CD4-positive, CD25-positive, alpha-beta regulatory T cell (primary cell): ENCODE data around the gene INCA1. TPM values are rescaled to one million over a fixed set of nuclear protein-coding genes. Genes with fewer than 3 reads are reported as not detected.
"Not testable (repeated sequence)": the region's sequence is repeated elsewhere in the genome, so short reads cannot be mapped to it uniquely, and the experiment has no call there.

Experiments used
- ATAC-seq, 2 donors: fragments of 150-1000 bp; cut with Tn5 transposase; one replicate each; pipeline ENCODE4 v1.10.0; 2021; ENCODE audit warnings: low read depth in 2 of 2, moderate number of reproducible peaks in 2 of 2, moderate library complexity in 1 of 2
- DNase-seq, 3 donors: peaks; one replicate each; pipeline versions ENCODE4 v3.0.0 to v3.0.0-alpha.2; 2012 to 2022; ENCODE audit warnings: mixed read lengths in 1 of 3
- H3K27ac ChIP-seq: one replicate; pipeline ENCODE4 v1.7.0; 2013; ENCODE audit warnings: mild to moderate bottlenecking, low read length; ENCODE audit not compliant: insufficient read depth, poor library complexity, severe bottlenecking
- H3K27me3 ChIP-seq: one replicate; pipeline ENCODE4 v1.7.0; 2013; ENCODE audit warnings: low read length; ENCODE audit not compliant: control insufficient read depth, insufficient read depth
- H3K36me3 ChIP-seq: one replicate; pipeline ENCODE4 v1.7.0; 2013; ENCODE audit warnings: mild to moderate bottlenecking, low read length, moderate library complexity; ENCODE audit not compliant: control insufficient read depth, insufficient read depth
- H3K4me1 ChIP-seq: 2 replicates; pipeline ENCODE4 v1.7.0; 2013; ENCODE audit warnings: mild to moderate bottlenecking, low read length; ENCODE audit not compliant: insufficient read depth, control insufficient read depth, poor library complexity, severe bottlenecking
- H3K4me3 ChIP-seq: one replicate; pipeline ENCODE4 v1.7.0; 2013; ENCODE audit warnings: low read depth, mild to moderate bottlenecking, low read length, moderate library complexity
- H3K9me3 ChIP-seq, 2 experiments: 1 replicate in 1 of 2; 2 replicates in 1 of 2; pipeline ENCODE4 v1.7.0; 2013; ENCODE audit warnings: low read length in 2 of 2, mild to moderate bottlenecking in 1 of 2, moderate library complexity in 1 of 2; ENCODE audit not compliant: control insufficient read depth in 2 of 2
- H3K27ac Mint-ChIP-seq, 3 donors: one replicate each; pipeline ENCODE4 v1.8.0; 2020 to 2022; ENCODE audit warnings: mild to moderate bottlenecking in 3 of 3, mixed read lengths in 3 of 3, moderate library complexity in 2 of 3
- H3K27me3 Mint-ChIP-seq: one replicate; pipeline ENCODE4 v1.8.0; 2022; ENCODE audit warnings: mild to moderate bottlenecking, mixed read lengths
- H3K36me3 Mint-ChIP-seq: one replicate; pipeline ENCODE4 v1.8.0; 2020; ENCODE audit warnings: mixed read lengths
- H3K4me1 Mint-ChIP-seq, 4 donors: one replicate each; pipeline ENCODE4 v1.8.0; 2020 to 2022; ENCODE audit warnings: mixed read lengths in 4 of 4, mild to moderate bottlenecking in 1 of 4
- H3K4me3 Mint-ChIP-seq, 4 donors: one replicate each; pipeline ENCODE4 v1.8.0; 2020 to 2022; ENCODE audit warnings: mild to moderate bottlenecking in 4 of 4, mixed read lengths in 4 of 4, moderate library complexity in 3 of 4
- H3K9me3 Mint-ChIP-seq, 7 donors: one replicate each; pipeline ENCODE4 v1.8.0; 2020 to 2022; ENCODE audit warnings: mixed read lengths in 7 of 7, mild to moderate bottlenecking in 3 of 7, moderate library complexity in 2 of 7
- polyA plus RNA-seq, 4 donors: library from polyadenylated mRNA; unstranded; fragments of 300-500 nt; fragmentation: Illumina TruSeq; gene quantifications; one replicate each; pipeline ENCODE4 v1.2.3, GENCODE V29; 2021
- total RNA-seq: library from RNA; stranded (reverse); gene quantifications from one replicate; pipeline ENCODE4 v1.2.3, GENCODE V29; 2022

INCA1 gene
- total and polyA plus RNA-seq, 5 donors from 2014 or later: 0.99 TPM; not detected in 4

DNA sequence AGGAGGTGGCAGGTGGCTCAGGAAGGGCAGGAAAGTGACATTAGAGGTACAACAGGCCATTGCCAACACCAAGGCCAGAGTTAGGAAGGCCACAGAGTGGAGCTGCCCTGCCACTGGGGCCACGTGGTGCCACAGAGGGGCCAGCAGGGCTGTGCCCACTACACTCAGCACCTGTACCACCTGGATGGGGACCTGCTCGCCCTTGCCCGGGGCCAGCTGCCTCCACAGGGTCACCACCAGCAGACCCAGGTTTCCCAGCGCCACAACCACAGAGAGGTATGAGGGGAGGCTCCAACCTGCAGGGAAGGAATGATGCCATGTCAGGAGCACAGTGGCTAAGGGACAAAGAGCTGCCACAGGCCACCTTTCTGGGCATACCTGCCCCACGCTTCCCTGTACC lies 36.7 kb upstream of the INCA1 start:
- Histone ChIP-seq H3K27ac (no peak overlapping the region), H3K4me1 (peaks cover 31% of the 10 kb centered on the region), H3K9me3 (no peaks in the 10 kb centered on the region), H3K4me3 (no peak overlapping the region), H3K27me3 (no peaks in the 10 kb centered on the region), H3K36me3 (no peaks in the 10 kb centered on the region)
- Mint-ChIP-seq H3K27ac (no peak overlapping the region), H3K9me3 (no peaks in the 10 kb centered on the region), H3K4me3 (no peak overlapping the region), H3K4me1 (peaks cover 3 to 35% (median 16%) of the 10 kb centered on the region in 4 donors), H3K27me3 (no peaks in the 10 kb centered on the region), H3K36me3 (no peaks in the 10 kb centered on the region)
- DNase-seq (no peak), ATAC-seq (no peak)

DNA sequence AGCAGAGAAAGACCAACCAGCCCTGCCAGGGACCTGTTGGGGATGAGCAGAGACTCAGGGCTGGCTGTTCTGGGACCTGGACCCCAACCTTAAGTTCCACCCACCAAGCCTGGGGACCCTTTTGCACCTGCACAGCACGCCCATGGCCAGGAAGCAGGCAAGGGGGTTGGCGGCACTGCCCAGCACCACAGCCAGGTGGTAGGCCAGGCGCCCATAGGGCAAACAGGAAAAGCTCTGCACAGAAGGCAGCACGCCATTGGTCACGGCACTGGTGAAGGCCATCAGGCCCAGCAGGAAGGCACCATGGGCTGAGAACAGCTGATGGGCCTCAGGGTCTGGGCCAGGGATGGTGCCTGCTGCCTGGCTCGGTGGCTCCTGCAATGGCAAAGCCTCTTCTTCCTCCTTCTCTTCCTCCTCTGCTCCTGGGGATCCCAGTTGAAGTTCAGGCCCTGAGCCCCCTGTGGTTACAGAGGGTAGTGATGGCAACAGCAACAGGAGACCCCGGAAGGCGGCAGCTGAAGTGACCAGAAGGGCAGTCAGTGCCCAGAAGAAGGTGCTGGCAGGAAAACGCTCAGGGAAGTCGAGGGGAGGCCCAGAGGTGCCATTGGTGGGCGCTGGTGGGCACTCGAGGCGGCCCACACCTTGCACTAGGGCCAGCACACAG lies 36.2 kb upstream of the INCA1 start:
- no peaks in the 10 kb centered on the region for H3K9me3 ChIP-seq
- H3K4me3 ChIP-seq: no peak overlapping the region
- H3K9me3 Mint-ChIP-seq: no peaks in the 10 kb centered on the region
- DNase-seq (no peak), ATAC-seq (no peak)
- H3K27ac ChIP-seq: no peak overlapping the region
- peaks cover 3 to 35% (median 16%) of the 10 kb centered on the region in 4 donors for H3K4me1 Mint-ChIP-seq
- H3K27me3 ChIP-seq: no peaks in the 10 kb centered on the region
- H3K27ac Mint-ChIP-seq: peak overlapping the region in 2 of 3 donors; percentile 36 to 61
- H3K4me1 ChIP-seq: peaks cover 31% of the 10 kb centered on the region
- no peak overlapping the region for H3K4me3 Mint-ChIP-seq
- H3K27me3 Mint-ChIP-seq: no peaks in the 10 kb centered on the region
- no peaks in the 10 kb centered on the region for H3K36me3 Mint-ChIP-seq
- H3K36me3 ChIP-seq: no peaks in the 10 kb centered on the region

DNA sequence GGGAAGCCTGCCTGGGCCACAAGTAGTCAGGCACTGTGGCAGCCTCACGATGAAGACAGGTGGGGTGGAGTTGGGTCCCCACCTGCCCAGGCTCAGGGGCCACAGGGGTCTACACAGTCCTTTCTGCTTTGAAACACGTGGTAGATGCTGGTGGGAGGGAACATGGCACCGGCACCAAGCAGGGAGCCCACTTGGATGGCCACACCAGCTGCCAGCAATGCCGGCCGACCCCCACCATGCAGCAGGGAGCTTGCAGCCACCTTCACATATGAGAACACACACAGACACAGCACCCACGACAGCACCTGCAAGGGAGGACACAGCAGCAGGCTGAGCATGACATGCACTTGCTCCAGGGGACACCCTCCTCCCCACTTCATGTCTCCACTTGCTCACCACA lies 35.5 kb upstream of the INCA1 start:
- DNase-seq: no peak
- Histone ChIP-seq H3K4me3 (no peak overlapping the region), H3K4me1 (peaks cover 31% of the 10 kb centered on the region), H3K36me3 (no peaks in the 10 kb centered on the region), H3K27ac (no peak overlapping the region), H3K27me3 (no peaks in the 10 kb centered on the region), H3K9me3 (no peaks in the 10 kb centered on the region)
- Mint-ChIP-seq H3K9me3 (no peaks in the 10 kb centered on the region), H3K27ac (peak overlapping the region in 2 of 3 donors; percentile 36 to 61), H3K4me3 (peak overlapping the region in 1 of 4 donors; percentile 66), H3K36me3 (no peaks in the 10 kb centered on the region), H3K27me3 (no peaks in the 10 kb centered on the region), H3K4me1 (peaks cover 3 to 35% (median 18%) of the 10 kb centered on the region in 4 donors)
- ATAC-seq: no peak

DNA sequence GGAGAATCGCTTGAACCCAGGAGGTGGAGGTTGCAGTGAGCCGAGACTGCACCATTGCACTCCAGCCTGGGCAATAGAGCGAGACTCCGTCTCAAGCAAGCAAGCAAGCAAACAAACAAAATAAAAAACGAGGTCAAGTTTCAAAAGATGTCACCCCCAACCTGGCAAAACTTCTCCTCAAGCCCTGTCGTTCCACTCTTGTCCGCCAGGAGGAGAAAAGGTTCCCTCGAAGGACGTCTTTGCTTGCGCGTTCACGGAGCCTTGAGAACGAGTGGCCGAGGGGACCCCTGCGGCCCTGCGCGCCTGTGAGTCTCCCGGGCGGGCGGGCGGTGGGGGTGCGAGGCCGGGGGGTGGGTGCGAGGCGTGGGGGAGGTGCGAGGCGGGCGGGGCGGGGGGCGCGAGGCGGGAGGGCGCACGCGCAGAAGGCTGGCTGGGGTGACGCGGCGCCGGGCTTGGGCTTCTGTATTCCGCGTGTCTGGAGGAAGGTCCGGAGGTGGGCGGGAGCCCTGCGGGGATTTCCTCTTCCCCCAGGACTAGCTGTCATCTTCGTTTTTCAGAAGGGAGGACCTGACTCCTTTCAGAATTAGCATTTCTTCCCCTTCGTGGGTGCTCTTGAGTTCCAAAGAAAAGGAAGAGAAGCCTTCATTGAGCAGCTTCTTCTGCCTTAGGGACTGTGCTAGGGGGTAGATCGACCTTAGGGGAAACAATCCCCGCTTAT lies 34.2 kb upstream of the INCA1 start:
- no peaks in the 10 kb centered on the region for H3K9me3 ChIP-seq
- Mint-ChIP-seq H3K4me1 (peaks cover 3 to 35% (median 17%) of the 10 kb centered on the region in 4 donors), H3K9me3 (no peaks in the 10 kb centered on the region), H3K4me3 (peak overlapping the region; percentile 88 to 95 (median 90)), H3K27me3 (no peaks in the 10 kb centered on the region), H3K27ac (peak overlapping the region; percentile 82 to 96 (median 92)), H3K36me3 (no peaks in the 10 kb centered on the region)
- no peaks in the 10 kb centered on the region for H3K27me3 ChIP-seq
- peak overlapping the region; percentile 87 for H3K4me3 ChIP-seq
- H3K36me3 ChIP-seq: no peaks in the 10 kb centered on the region
- peak overlapping the region; percentile 55 for H3K27ac ChIP-seq
- peak; percentile 74 to 76 for ATAC-seq
- peaks cover 31% of the 10 kb centered on the region for H3K4me1 ChIP-seq
- peak; percentile 71 to 89 (median 82) for DNase-seq

DNA sequence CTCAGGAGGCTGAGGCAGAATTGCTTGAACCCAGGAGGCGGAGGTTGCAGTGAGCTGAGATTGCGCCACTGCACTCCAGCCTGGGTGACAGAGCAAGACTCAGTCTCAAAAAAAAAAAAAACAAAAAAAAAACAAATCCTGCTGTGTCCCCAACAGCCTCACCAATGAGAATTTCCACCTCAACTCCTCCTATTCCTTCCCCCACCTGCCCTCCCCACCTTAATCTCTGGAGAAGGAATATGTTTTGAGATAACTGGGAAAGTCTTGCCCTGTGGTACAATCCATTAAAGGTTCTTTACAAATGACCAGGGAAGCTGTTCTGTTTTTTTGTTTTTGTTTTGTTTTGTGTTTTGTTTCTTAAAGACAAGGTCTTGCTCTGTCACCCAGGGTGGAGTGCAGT lies 32.8 kb upstream of the INCA1 start:
- not testable (repeated sequence) for H3K9me3 Mint-ChIP-seq, H3K27me3 ChIP-seq, DNase-seq, ATAC-seq, H3K27me3 Mint-ChIP-seq, H3K9me3 ChIP-seq, H3K36me3 Mint-ChIP-seq, H3K36me3 ChIP-seq, H3K4me3 ChIP-seq
- Histone ChIP-seq H3K4me1 (peaks cover 26% of the 10 kb centered on the region), H3K27ac (peak overlapping the region; percentile 55)
- H3K4me1 Mint-ChIP-seq: peaks cover 3 to 35% (median 17%) of the 10 kb centered on the region in 4 donors
- H3K27ac Mint-ChIP-seq: peak overlapping the region in 1 of 3 donors; percentile 82
- H3K4me3 Mint-ChIP-seq: peak overlapping the region in 2 of 4 donors; percentile 88 to 89

DNA sequence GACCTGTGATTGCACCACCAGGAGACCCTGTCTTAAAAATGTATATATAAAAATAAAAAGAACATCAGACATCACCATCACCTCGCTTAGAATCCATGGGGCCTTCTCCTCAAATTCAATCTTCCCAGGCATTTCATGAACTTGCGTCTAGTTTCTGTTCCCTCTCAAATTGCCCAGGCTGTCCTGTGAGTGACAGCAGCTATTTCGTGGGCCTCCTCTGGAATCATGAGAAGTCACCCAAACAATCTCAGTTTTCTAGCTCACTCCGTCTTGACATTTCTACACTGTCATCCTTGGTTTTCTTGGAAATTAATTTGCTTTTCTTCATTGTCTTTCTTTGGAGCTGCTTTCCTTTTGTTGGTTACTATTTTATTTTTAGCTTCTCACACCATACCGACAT lies 30.6 kb upstream of the INCA1 start:
- H3K4me3 ChIP-seq: no peak overlapping the region
- H3K4me1 ChIP-seq: peaks cover 25% of the 10 kb centered on the region
- DNase-seq (no peak), ATAC-seq (no peak)
- H3K27ac ChIP-seq: no peak overlapping the region
- no peak overlapping the region for H3K27ac Mint-ChIP-seq
- H3K36me3 Mint-ChIP-seq: no peaks in the 10 kb centered on the region
- H3K9me3 Mint-ChIP-seq: no peaks in the 10 kb centered on the region
- H3K9me3 ChIP-seq: no peaks in the 10 kb centered on the region
- H3K4me1 Mint-ChIP-seq: peaks cover 6 to 30% (median 17%) of the 10 kb centered on the region in 4 donors
- H3K4me3 Mint-ChIP-seq: no peak overlapping the region
- H3K27me3 ChIP-seq: no peaks in the 10 kb centered on the region
- no peaks in the 10 kb centered on the region for H3K36me3 ChIP-seq
- no peaks in the 10 kb centered on the region for H3K27me3 Mint-ChIP-seq

DNA sequence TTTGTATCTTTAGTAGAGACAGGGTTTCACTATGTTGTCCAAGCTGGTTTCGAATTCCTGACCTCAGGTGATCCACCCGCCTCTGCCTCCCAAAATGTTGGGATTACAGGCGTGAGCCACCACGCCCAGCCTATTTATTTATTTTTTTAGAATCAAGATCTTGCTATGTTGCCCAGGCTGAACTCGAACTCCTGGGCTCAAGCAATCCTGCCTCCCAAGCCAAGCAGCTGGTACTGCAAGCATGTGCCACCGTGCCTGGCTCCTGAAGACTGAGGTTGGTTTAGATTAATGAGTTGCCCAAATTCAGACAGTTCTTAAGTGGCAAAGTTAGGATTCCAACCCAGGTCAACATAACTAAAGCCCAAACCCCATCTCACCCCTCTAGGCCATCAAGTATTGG lies 30.0 kb upstream of the INCA1 start:
- no peaks in the 10 kb centered on the region for H3K27me3 Mint-ChIP-seq
- Histone ChIP-seq H3K4me1 (peaks cover 19% of the 10 kb centered on the region), H3K9me3 (no peaks in the 10 kb centered on the region), H3K27me3 (no peaks in the 10 kb centered on the region), H3K36me3 (peaks cover 5% of the 10 kb centered on the region), H3K27ac (no peak overlapping the region), H3K4me3 (no peak overlapping the region)
- peaks cover 6 to 25% (median 16%) of the 10 kb centered on the region in 4 donors for H3K4me1 Mint-ChIP-seq
- ATAC-seq (no peak), DNase-seq (no peak)
- H3K36me3 Mint-ChIP-seq: peaks cover 3% of the 10 kb centered on the region
- no peaks in the 10 kb centered on the region for H3K9me3 Mint-ChIP-seq
- no peak overlapping the region for H3K4me3 Mint-ChIP-seq
- no peak overlapping the region for H3K27ac Mint-ChIP-seq
